ENCODE results near the gene RBSN. TPM values are rescaled to one million over a fixed set of nuclear protein-coding genes. Genes with fewer than 3 reads are reported as not detected.

Gene RBSN
- total and polyA plus RNA-seq, 2 of the 4 experiments (the other 2 are of a cell fraction): 8.7 to 33.7 TPM

- H3K4ac ChIP-seq (ENCODE audit: low read depth, low read length): no peak overlapping the region
- H2BK120ac ChIP-seq (ENCODE audit: low read depth, low read length): no peak overlapping the region
- WGBS, 2 experiments (ENCODE audit: extremely low coverage in 2 of 2, insufficient read length in 1 of 2): no CpG with 5 or more reads among the region's 2 CpGs
- H3K56ac ChIP-seq (ENCODE audit: extremely low read depth, insufficient read depth, low read length): no peak overlapping the region
- no peak overlapping the region for H2AK9ac ChIP-seq (replicated peaks; ENCODE audit: low read depth, low read length, poor library complexity)
- H4K8ac ChIP-seq (ENCODE audit: low read depth in 2 of 2, low read length in 2 of 2): no peak overlapping the region
- H4K91ac ChIP-seq (ENCODE audit: insufficient read depth, low read depth, low read length): no peak overlapping the region
- no peak overlapping the region for H3K14ac ChIP-seq (replicated peaks; ENCODE audit: low read depth, low read length)
- H2BK5ac ChIP-seq (ENCODE audit: low read depth, low read length, poor library complexity, severe bottlenecking): no peak overlapping the region
- H3K9me3 ChIP-seq (ENCODE audit: control insufficient read depth, insufficient read depth, low read length): peaks cover 4% of the 10 kb centered on the region; the same call in 1 of the 2 replicates
- no peak for ATAC-seq (ENCODE audit: low read depth)
- TF ChIP-seq MXI1 (IDR thresholded peaks at IDR 0.05; ENCODE audit: borderline replicate concordance, low read depth, low read length) (no peak), NFE2L2 (IDR thresholded peaks at IDR 0.05; ENCODE audit: low read depth, low read length) (no peak), RFX5 (IDR thresholded peaks at IDR 0.05; ENCODE audit: low read depth, low read length) (no peak), CHD1 (IDR thresholded peaks at IDR 0.05; ENCODE audit: low read depth, low read length) (no peak), MAZ (IDR thresholded peaks at IDR 0.05; ENCODE audit: borderline replicate concordance, low read depth, low read length) (no peak), MAFK (IDR thresholded peaks at IDR 0.05; ENCODE audit: low read depth, low read length) (no peak), RAD21 (IDR thresholded peaks at IDR 0.05; ENCODE audit: low read length) (no peak), FOS (IDR thresholded peaks at IDR 0.05; ENCODE audit: low read depth, low read length) (no peak), RCOR1 (IDR thresholded peaks at IDR 0.05; ENCODE audit: insufficient replicate concordance, low read length) (no peak), POLR2A (IDR thresholded peaks at IDR 0.05; ENCODE audit: low read depth, low read length) (no peak), CTCF (conservative IDR thresholded peaks at IDR 0.05; ENCODE audit: low read depth, low read length) (no peak), BHLHE40 (IDR thresholded peaks at IDR 0.05; ENCODE audit: low read depth, low read length) (no peak)
- dilution Hi-C loops (cut with HindIII; ENCODE audit: low sequenced_read_pairs, unreplicated experiment): no loop called here
- no peak overlapping the region for H3K9ac ChIP-seq (ENCODE audit: low read depth, low read length)
- peaks cover 28% of the 10 kb centered on the region for H3K27me3 ChIP-seq (ENCODE audit: control insufficient read depth, insufficient read depth, low read length)
- H3K23ac ChIP-seq (ENCODE audit: low read depth, low read length): no peak overlapping the region
- no peak for DNase-seq
- H4K5ac ChIP-seq (ENCODE audit: low read depth, low read length): no peak overlapping the region
- in situ Hi-C loops (cut with MboI; ENCODE audit: low sequenced_read_pairs): loop anchor here (25.0 kb wide), 1 partner anchor 271 kb away; no protein-coding TSS in a partner anchor
- CTCF ChIA-PET: interaction anchor here (1.1 kb wide), 1 partner anchor 8 kb away, joined by 3 read pairs; no protein-coding TSS in a partner anchor
- H3K36me3 ChIP-seq (ENCODE audit: control insufficient read depth, insufficient read depth, low read length): no peaks in the 10 kb centered on the region
- no peaks in the 10 kb centered on the region for H3K9me1 ChIP-seq (ENCODE audit: insufficient read depth, low read length)
- no peaks in the 10 kb centered on the region; the same call in 1 of the 2 replicates for H4K20me1 ChIP-seq (ENCODE audit: insufficient read depth, low read length)
- no peak overlapping the region for H2BK20ac ChIP-seq (ENCODE audit: low read depth, low read length)
- no peak overlapping the region for H2AFZ ChIP-seq (replicated peaks; ENCODE audit: low read length, poor library complexity)
- intact Hi-C loops (cut with micrococcal nuclease): loop anchor here (5.0 kb wide), 1 partner anchor 226 kb away; no protein-coding TSS in a partner anchor
- H3K4me2 ChIP-seq (ENCODE audit: low read depth, low read length): no peak overlapping the region
- H3K27ac ChIP-seq (ENCODE audit: insufficient read depth, low read length): no peak overlapping the region
- H2AK5ac ChIP-seq (ENCODE audit: low read depth, low read length): no peak overlapping the region
- H3K4me1 ChIP-seq (ENCODE audit: control insufficient read depth, insufficient read depth, low read length): no peaks in the 10 kb centered on the region
- POLR2A ChIA-PET (ENCODE audit: unreplicated experiment): no interaction called here
- no TSS peak for BruUV-seq (replicated peaks)
- no peaks in the 10 kb centered on the region for H3K79me1 ChIP-seq (ENCODE audit: low read depth in 1 of 2, low read length in 2 of 2)
- no peak overlapping the region for H3K18ac ChIP-seq (ENCODE audit: low read depth, low read length)
- H3K4me3 ChIP-seq (ENCODE audit: insufficient read depth, low read depth, low read length): no peak overlapping the region
- no peak overlapping the region for H2BK15ac ChIP-seq (ENCODE audit: low read depth, low read length)
Observed at GRCh38 chr3:15116032-15116669, 17.2 kb upstream of the RBSN start.

All from IMR-90 (cell line).